HG03558 (cell line): ENCODE data around the gene SRSF11.
"Not testable (repeated sequence)": the region's sequence is repeated elsewhere in the genome, so short reads cannot be mapped to it uniquely, and the experiment has no call there.

Source experiments
- ATAC-seq: cut with Tn5 transposase; IDR thresholded peaks from one replicate; pipeline ENCODE4 v1.9.1; 2021; ENCODE audit warnings: moderate number of reproducible peaks; ENCODE audit not compliant: unreplicated experiment; ENCODE audit errors: extremely low read depth

SRSF11 gene

GRCh38 chr1:70221238-70222121 is at the start of gene SRSF11:
Gene SRSF11 (plus strand): TSS chr1:70221380. CDS start chr1:70221637, 257 bp downstream.
- ATAC-seq = peak; percentile 86

- ATAC-seq = no peak
Observed at GRCh38 chr1:70171512-70171911, 49.7 kb upstream of the SRSF11 start.

- ATAC-seq = not testable (repeated sequence)
Observed at GRCh38 chr1:70185181-70185580, 36.0 kb upstream of the SRSF11 start.

GRCh38 chr1:70188522-70188921 is 32.7 kb upstream of the SRSF11 start:
- ATAC-seq = no peak

- ATAC-seq = no peak
Observed at GRCh38 chr1:70190180-70190579, 31.0 kb upstream of the SRSF11 start.

GRCh38 chr1:70192446-70192845 is 28.7 kb upstream of the SRSF11 start:
- not testable (repeated sequence) for ATAC-seq

- no peak for ATAC-seq
Observed at GRCh38 chr1:70194601-70195000, 26.6 kb upstream of the SRSF11 start.

GRCh38 chr1:70195342-70195741 is 25.8 kb upstream of the SRSF11 start:
- ATAC-seq = peak; percentile 53

GRCh38 chr1:70196333-70196732 is 24.8 kb upstream of the SRSF11 start:
- ATAC-seq = no peak

- ATAC-seq = no peak
Observed at GRCh38 chr1:70200065-70200464, 21.1 kb upstream of the SRSF11 start.

- ATAC-seq = no peak
Observed at GRCh38 chr1:70202173-70202758, 18.9 kb upstream of the SRSF11 start.

- ATAC-seq = no peak
Observed at GRCh38 chr1:70204139-70204538, 17.0 kb upstream of the SRSF11 start.

GRCh38 chr1:70204600-70204999 is 16.6 kb upstream of the SRSF11 start:
- ATAC-seq = no peak

GRCh38 chr1:70205071-70205433 is 16.1 kb upstream of the SRSF11 start:
- peak; percentile 9 for ATAC-seq

GRCh38 chr1:70205434-70206118 is 15.6 kb upstream of the SRSF11 start, which contains the start of gene LRRC40:
Gene LRRC40 (minus strand): TSS chr1:70205579. CDS start chr1:70205540, 39 bp downstream.
- ATAC-seq = peak; percentile 78

- ATAC-seq = not testable (repeated sequence)
Observed at GRCh38 chr1:70206833-70207232, 14.3 kb upstream of the SRSF11 start.

- no peak for ATAC-seq
Observed at GRCh38 chr1:70207492-70207891, 13.7 kb upstream of the SRSF11 start.

GRCh38 chr1:70208292-70208691 is 12.9 kb upstream of the SRSF11 start:
- ATAC-seq = no peak

- no peak for ATAC-seq
Observed at GRCh38 chr1:70210820-70211219, 10.4 kb upstream of the SRSF11 start.

- no peak for ATAC-seq
Observed at GRCh38 chr1:70211541-70211940, 9.6 kb upstream of the SRSF11 start.

GRCh38 chr1:70220015-70220414 is 1.2 kb upstream of the SRSF11 start:
- ATAC-seq = no peak
